K562 treated with DMSO at 1 percent for 12 hours (cell line): Measurements from ENCODE around the gene UCP1. TPM values are rescaled to one million over a fixed set of nuclear protein-coding genes. Genes with fewer than 3 reads are reported as not detected.

Source experiments
- total RNA-seq: library from RNA; unstranded; fragments of 300-600 nt; gene quantifications from 2 replicates; pipeline ENCODE4 v1.2.3, GENCODE V29; 2022; ENCODE audit not compliant: insufficient read depth

UCP1 gene
- total RNA-seq = not detected in 2 replicates

GRCh38 chr4:140568507-140569306 is at the start of gene UCP1:
Gene UCP1, minus strand, starts transcription at chr4:140568961. Its CDS starts 232 bp downstream, at chr4:140568729.

GRCh38 chr4:140523857-140524742 is 44.7 kb downstream of the UCP1 start, which contains the start of gene ELMOD2:
Gene ELMOD2, plus strand, starts transcription at chr4:140524168. Its CDS starts 1,261 bp downstream, at chr4:140525429.

Other genes with a start within 250 kb of the UCP1 start
- 17.0 and 33.6 TPM in 2 replicates for gene SCOC, start 195.3 kb downstream of the UCP1 start, total RNA-seq
- gene CLGN, start 141.3 kb downstream of the UCP1 start, total RNA-seq = 11.2 and 17.7 TPM in 2 replicates
- gene MGAT4D, start 70.7 kb downstream of the UCP1 start, total RNA-seq = not detected in 2 replicates
- gene ELMOD2, start 44.8 kb downstream of the UCP1 start, total RNA-seq = 6.0 and 15.8 TPM in 2 replicates
- gene TBC1D9, start 187.4 kb upstream of the UCP1 start, total RNA-seq = not detected in 2 replicates